ENCODE results near the gene TSPAN33. TPM values are rescaled to one million over a fixed set of nuclear protein-coding genes. Genes with fewer than 3 reads are reported as not detected.

Gene TSPAN33
- total and polyA plus RNA-seq, 2 donors from 2014 or later, result 54.9 to 316 TPM

DNA sequence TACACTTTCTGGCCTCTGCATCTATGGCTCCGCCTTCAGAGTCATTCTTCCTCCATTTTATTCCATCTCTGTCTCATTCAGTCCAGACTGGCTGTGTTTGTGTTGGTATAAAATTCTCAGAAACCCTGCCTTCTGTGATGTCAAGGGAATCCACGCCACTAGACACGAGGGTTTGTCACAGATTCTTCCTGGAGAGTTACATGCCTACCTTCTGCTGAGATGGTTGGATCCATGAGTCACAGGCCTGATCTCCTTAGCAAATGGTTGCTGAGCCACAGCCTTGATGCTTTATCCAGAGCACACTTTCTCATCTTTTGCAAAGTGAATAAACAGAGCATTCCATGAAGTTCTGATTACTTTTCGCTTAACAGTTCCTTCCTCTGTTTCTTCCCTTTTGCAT is 35.9 kb upstream of the TSPAN33 start:
- no peaks in the 10 kb centered on the region for H3K27me3 ChIP-seq (ENCODE audit: control insufficient read depth, insufficient read depth, low read length)
- no peaks in the 10 kb centered on the region for H3K9me3 ChIP-seq (ENCODE audit: control insufficient read depth in 2 of 3, insufficient read depth in 1 of 3, low read length in 3 of 3)
- intact Hi-C loops (cut with DNase I), result no loop called here
- no peak for FAIRE-seq
- no peak overlapping the region for H3K27ac ChIP-seq (ENCODE audit: low read depth in 2 of 2, low read length in 2 of 2)
- peaks cover 0 to 15% (median 5%) of the 10 kb centered on the region in 3 donors for H3K4me1 ChIP-seq (ENCODE audit: control insufficient read depth in 2 of 3, insufficient read depth in 2 of 3, low read depth in 1 of 3, low read length in 3 of 3)
- no peaks in the 10 kb centered on the region for H3K36me3 ChIP-seq (ENCODE audit: control insufficient read depth in 2 of 3, insufficient read depth in 3 of 3, low read length in 3 of 3)
- no peak overlapping the region for H3K4me3 ChIP-seq (ENCODE audit: low read length in 3 of 3)
- TF ChIP-seq CTCF (IDR thresholded peaks at IDR 0.05; ENCODE audit: borderline replicate concordance, extremely low read depth, insufficient read depth), result no peak
- no peak for DNase-seq
- H3K9ac ChIP-seq (ENCODE audit: low read length in 3 of 3), result no peak overlapping the region

DNA sequence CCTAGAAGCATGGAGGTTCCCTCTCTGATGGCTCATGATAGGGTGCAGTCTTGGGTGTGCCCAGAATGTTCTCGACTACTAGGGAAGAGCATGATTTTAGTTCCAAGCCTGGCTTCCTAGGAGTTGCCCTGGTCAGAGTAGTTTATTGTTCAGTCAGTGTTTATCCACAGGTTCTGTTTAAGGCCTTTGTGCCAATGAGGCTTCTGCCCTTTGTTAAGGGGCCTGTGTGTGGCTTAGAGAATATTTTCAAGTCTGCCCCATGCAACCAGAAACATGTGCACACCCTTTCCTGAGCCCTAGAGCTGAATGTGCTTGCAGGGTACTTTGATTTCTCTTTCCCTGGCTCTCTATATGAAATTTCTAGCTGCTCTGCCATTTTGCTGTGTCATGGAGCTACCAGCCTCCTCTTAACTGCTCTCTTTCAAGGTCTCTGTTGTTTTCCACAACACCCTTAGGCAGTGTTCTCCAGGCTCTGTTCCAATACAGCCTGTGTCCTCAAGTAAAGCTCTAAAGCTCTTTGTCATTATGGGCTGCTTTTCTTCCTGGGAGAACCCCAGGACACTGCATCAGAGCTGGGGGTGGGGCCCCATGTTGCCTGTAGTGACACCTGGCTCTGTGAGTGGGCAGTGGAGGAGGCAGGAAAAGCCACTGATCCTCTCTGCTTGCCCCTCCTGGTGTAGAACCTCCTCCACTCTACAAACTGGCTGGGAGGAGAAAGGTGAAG is 34.1 kb upstream of the TSPAN33 start:
- no peak for TF ChIP-seq CTCF (IDR thresholded peaks at IDR 0.05; ENCODE audit: borderline replicate concordance, extremely low read depth, insufficient read depth)
- Histone ChIP-seq H3K27me3 (ENCODE audit: control insufficient read depth, insufficient read depth, low read length) (no peaks in the 10 kb centered on the region), H3K36me3 (ENCODE audit: control insufficient read depth in 2 of 3, insufficient read depth in 3 of 3, low read length in 3 of 3) (no peaks in the 10 kb centered on the region), H3K9ac (ENCODE audit: low read length in 3 of 3) (peak overlapping the region in 1 of 3 donors; percentile 31), H3K4me1 (ENCODE audit: control insufficient read depth in 2 of 3, insufficient read depth in 2 of 3, low read depth in 1 of 3, low read length in 3 of 3) (peaks cover 0 to 9% (median 0%) of the 10 kb centered on the region in 3 donors), H3K9me3 (ENCODE audit: control insufficient read depth in 2 of 3, insufficient read depth in 1 of 3, low read length in 3 of 3) (peaks cover 0 to 5% (median 2%) of the 10 kb centered on the region in 3 donors), H3K4me3 (ENCODE audit: low read length in 3 of 3) (no peak overlapping the region), H3K27ac (ENCODE audit: low read depth in 2 of 2, low read length in 2 of 2) (peak overlapping the region; percentile 26 to 72)
- FAIRE-seq (no peak), DNase-seq (peak in 2 of 5 donors; percentile 14 to 71)
- intact Hi-C loops (cut with DNase I), result no loop called here

DNA sequence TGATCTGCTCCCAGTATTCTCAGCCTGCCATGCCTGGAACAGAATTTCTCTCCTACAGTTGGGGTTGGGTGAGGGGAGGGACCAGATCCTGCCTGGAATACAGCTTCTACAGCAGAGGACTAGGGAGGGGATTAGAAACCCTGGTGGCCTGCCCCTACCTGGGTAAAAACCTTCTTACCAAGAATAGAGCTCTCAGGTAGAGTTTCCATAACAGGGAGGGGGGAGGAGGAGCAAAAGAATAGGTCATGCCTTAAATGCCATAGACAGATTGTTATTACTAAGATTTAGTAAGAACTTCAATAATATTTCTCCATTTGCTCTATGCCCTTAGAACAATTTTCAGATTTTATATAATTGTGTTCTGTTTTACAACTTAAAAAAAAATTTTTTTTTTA is 33.5 kb upstream of the TSPAN33 start:
- TF ChIP-seq CTCF (IDR thresholded peaks at IDR 0.05; ENCODE audit: borderline replicate concordance, extremely low read depth, insufficient read depth), result no peak
- DNase-seq (no peak), FAIRE-seq (no peak)
- peak overlapping the region in 1 of 3 donors; percentile 31 for H3K9ac ChIP-seq (ENCODE audit: low read length in 3 of 3)
- intact Hi-C loops (cut with DNase I), result no loop called here
- H3K27ac ChIP-seq (ENCODE audit: low read depth in 2 of 2, low read length in 2 of 2), result peak overlapping the region; percentile 23 to 72
- peaks cover 0 to 7% (median 2%) of the 10 kb centered on the region in 3 donors for H3K9me3 ChIP-seq (ENCODE audit: control insufficient read depth in 2 of 3, insufficient read depth in 1 of 3, low read length in 3 of 3)
- peaks cover 0 to 9% (median 0%) of the 10 kb centered on the region in 3 donors for H3K4me1 ChIP-seq (ENCODE audit: control insufficient read depth in 2 of 3, insufficient read depth in 2 of 3, low read depth in 1 of 3, low read length in 3 of 3)
- H3K4me3 ChIP-seq (ENCODE audit: low read length in 3 of 3), result no peak overlapping the region
- H3K27me3 ChIP-seq (ENCODE audit: control insufficient read depth, insufficient read depth, low read length), result no peaks in the 10 kb centered on the region
- H3K36me3 ChIP-seq (ENCODE audit: control insufficient read depth in 2 of 3, insufficient read depth in 3 of 3, low read length in 3 of 3), result no peaks in the 10 kb centered on the region
